Measurements from ENCODE around the gene NDUFB6.

DNA sequence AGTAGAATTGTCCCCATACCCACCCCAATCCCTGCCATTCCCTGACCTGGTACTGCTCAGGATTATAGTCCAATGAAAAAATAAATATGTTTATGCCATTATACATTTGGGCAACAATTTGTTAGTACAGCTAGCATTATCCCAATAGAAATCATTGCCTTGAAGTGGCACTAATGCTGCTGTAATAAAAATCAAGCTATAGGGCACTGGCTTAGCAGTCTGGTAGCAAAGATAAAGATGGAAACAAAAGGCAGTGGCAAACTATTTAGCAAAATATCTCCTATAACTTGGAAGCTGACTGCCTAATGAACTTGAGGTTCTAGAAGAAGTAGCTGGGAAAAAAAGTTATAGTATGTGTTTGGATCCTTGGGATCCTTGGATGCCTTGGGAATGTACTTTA lies 18.4 kb downstream of the NDUFB6 start:
- TF ChIP-seq, protein P1, sequence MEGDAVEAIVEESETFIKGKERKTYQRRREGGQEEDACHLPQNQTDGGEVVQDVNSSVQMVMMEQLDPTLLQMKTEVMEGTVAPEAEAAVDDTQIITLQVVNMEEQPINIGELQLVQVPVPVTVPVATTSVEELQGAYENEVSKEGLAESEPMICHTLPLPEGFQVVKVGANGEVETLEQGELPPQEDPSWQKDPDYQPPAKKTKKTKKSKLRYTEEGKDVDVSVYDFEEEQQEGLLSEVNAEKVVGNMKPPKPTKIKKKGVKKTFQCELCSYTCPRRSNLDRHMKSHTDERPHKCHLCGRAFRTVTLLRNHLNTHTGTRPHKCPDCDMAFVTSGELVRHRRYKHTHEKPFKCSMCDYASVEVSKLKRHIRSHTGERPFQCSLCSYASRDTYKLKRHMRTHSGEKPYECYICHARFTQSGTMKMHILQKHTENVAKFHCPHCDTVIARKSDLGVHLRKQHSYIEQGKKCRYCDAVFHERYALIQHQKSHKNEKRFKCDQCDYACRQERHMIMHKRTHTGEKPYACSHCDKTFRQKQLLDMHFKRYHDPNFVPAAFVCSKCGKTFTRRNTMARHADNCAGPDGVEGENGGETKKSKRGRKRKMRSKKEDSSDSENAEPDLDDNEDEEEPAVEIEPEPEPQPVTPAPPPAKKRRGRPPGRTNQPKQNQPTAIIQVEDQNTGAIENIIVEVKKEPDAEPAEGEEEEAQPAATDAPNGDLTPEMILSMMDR (IDR thresholded peaks at IDR 0.05; ENCODE audit: low read depth, low read length, missing input control) = no peak
- TF ChIP-seq, protein P2, sequence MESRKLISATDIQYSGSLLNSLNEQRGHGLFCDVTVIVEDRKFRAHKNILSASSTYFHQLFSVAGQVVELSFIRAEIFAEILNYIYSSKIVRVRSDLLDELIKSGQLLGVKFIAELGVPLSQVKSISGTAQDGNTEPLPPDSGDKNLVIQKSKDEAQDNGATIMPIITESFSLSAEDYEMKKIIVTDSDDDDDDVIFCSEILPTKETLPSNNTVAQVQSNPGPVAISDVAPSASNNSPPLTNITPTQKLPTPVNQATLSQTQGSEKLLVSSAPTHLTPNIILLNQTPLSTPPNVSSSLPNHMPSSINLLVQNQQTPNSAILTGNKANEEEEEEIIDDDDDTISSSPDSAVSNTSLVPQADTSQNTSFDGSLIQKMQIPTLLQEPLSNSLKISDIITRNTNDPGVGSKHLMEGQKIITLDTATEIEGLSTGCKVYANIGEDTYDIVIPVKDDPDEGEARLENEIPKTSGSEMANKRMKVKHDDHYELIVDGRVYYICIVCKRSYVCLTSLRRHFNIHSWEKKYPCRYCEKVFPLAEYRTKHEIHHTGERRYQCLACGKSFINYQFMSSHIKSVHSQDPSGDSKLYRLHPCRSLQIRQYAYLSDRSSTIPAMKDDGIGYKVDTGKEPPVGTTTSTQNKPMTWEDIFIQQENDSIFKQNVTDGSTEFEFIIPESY (IDR thresholded peaks at IDR 0.05) = no peak
- TF ChIP-seq TAF1 (conservative IDR thresholded peaks at IDR 0.05) = no peak
- TF ChIP-seq, protein P3, sequence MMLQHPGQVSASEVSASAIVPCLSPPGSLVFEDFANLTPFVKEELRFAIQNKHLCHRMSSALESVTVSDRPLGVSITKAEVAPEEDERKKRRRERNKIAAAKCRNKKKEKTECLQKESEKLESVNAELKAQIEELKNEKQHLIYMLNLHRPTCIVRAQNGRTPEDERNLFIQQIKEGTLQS (IDR thresholded peaks at IDR 0.05) = no peak
- no peak for TF ChIP-seq RAD21 (IDR thresholded peaks at IDR 0.05)
- TF ChIP-seq YY1 (IDR thresholded peaks at IDR 0.05) = no peak
- TF ChIP-seq, protein P4, sequence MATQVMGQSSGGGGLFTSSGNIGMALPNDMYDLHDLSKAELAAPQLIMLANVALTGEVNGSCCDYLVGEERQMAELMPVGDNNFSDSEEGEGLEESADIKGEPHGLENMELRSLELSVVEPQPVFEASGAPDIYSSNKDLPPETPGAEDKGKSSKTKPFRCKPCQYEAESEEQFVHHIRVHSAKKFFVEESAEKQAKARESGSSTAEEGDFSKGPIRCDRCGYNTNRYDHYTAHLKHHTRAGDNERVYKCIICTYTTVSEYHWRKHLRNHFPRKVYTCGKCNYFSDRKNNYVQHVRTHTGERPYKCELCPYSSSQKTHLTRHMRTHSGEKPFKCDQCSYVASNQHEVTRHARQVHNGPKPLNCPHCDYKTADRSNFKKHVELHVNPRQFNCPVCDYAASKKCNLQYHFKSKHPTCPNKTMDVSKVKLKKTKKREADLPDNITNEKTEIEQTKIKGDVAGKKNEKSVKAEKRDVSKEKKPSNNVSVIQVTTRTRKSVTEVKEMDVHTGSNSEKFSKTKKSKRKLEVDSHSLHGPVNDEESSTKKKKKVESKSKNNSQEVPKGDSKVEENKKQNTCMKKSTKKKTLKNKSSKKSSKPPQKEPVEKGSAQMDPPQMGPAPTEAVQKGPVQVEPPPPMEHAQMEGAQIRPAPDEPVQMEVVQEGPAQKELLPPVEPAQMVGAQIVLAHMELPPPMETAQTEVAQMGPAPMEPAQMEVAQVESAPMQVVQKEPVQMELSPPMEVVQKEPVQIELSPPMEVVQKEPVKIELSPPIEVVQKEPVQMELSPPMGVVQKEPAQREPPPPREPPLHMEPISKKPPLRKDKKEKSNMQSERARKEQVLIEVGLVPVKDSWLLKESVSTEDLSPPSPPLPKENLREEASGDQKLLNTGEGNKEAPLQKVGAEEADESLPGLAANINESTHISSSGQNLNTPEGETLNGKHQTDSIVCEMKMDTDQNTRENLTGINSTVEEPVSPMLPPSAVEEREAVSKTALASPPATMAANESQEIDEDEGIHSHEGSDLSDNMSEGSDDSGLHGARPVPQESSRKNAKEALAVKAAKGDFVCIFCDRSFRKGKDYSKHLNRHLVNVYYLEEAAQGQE (IDR thresholded peaks at IDR 0.05) = no peak
